Gastroesophageal sphincter (tissue), 3 donors: Measurements from ENCODE around the gene C1QB.

Experiments
- CTCF ChIP-seq, 4 experiments: fragments of 200-600 bp in 2 of 4; fragments of 450-650 bp in 2 of 4; sonication (generic) in 1 of 4; IDR thresholded peaks; one replicate each; pipeline ENCODE4 v1.5.1; 2017 to 2019; ENCODE audit warnings: antibody characterized with exemption in 4 of 4, mild to moderate bottlenecking in 2 of 4, moderate library complexity in 2 of 4
- EP300 ChIP-seq: sonication (generic); formaldehyde crosslinking; IDR thresholded peaks from one replicate; pipeline ENCODE4 v1.6.1; 2017; ENCODE audit warnings: antibody characterized with exemption, mild to moderate bottlenecking
- POLR2A ChIP-seq, 2 donors: fragments of 450-650 bp; IDR thresholded peaks; one replicate each; pipeline ENCODE4 v1.6.1; 2017; ENCODE audit warnings: antibody characterized with exemption in 2 of 2, mild to moderate bottlenecking in 2 of 2, moderate library complexity in 1 of 2
- POLR2AphosphoS5 ChIP-seq: sonication (generic); formaldehyde crosslinking; IDR thresholded peaks from one replicate; pipeline ENCODE4 v1.6.1; 2017; ENCODE audit warnings: antibody characterized with exemption

- TF ChIP-seq POLR2AphosphoS5 (no peak), POLR2A (IDR thresholded peaks at IDR 0.05) (no peak), CTCF (IDR thresholded peaks at IDR 0.05) (no peak), EP300 (no peak)
These were observed 35.0 kb upstream of the C1QB start for GRCh38 chr1:22618056-22618455.
